H1 (cell line): ENCODE measurements around the gene LPO. TPM values are rescaled to one million over a fixed set of nuclear protein-coding genes. Genes with fewer than 3 reads are reported as not detected.

ENCODE experiments used
- CBX5 ChIP-seq: fragments of 300-800, 300-1000 bp; sonication (generic); IDR thresholded peaks from 2 replicates; pipeline ENCODE4 v1.7.1; 2016; ENCODE audit warnings: antibody characterized with exemption, low read length, low read depth
- SP4 ChIP-seq: IDR thresholded peaks from 2 replicates; pipeline ENCODE4 v1.6.1; 2012; ENCODE audit warnings: low read length, inconsistent platforms
- polyA plus RNA-seq, 7 experiments: library from polyadenylated mRNA; depleted of rRNA in 3 of 7; stranded (reverse) in 5 of 7; unstranded in 2 of 7; fragments of >200 nt in 5 of 7; fragments of 200-250 nt in 2 of 7; gene quantifications; 1 replicate in 5 of 7; 2 replicates in 1 of 7; 4 replicates in 1 of 7; pipeline versions ENCODE4 v1.2.1 to v1.2.3, GENCODE V29; 2011 to 2013; ENCODE audit warnings: missing spikeins in 2 of 7, mixed read lengths in 2 of 7
- total RNA-seq: library from RNA; stranded (reverse); fragmentation: NEBNext Ultra II Directional; extraction: Animal tissue kit (Norgen Biotek cat#: 25700); gene quantifications from 2 replicates; pipeline ENCODE4 v1.2.1, GENCODE V29; 2021

The LPO gene
- total and polyA plus RNA-seq, 2 of the 8 experiments (the other 6 are each of a cell fraction or from before 2014, with no cell fraction given) = 0.38 to 0.52 TPM

DNA sequence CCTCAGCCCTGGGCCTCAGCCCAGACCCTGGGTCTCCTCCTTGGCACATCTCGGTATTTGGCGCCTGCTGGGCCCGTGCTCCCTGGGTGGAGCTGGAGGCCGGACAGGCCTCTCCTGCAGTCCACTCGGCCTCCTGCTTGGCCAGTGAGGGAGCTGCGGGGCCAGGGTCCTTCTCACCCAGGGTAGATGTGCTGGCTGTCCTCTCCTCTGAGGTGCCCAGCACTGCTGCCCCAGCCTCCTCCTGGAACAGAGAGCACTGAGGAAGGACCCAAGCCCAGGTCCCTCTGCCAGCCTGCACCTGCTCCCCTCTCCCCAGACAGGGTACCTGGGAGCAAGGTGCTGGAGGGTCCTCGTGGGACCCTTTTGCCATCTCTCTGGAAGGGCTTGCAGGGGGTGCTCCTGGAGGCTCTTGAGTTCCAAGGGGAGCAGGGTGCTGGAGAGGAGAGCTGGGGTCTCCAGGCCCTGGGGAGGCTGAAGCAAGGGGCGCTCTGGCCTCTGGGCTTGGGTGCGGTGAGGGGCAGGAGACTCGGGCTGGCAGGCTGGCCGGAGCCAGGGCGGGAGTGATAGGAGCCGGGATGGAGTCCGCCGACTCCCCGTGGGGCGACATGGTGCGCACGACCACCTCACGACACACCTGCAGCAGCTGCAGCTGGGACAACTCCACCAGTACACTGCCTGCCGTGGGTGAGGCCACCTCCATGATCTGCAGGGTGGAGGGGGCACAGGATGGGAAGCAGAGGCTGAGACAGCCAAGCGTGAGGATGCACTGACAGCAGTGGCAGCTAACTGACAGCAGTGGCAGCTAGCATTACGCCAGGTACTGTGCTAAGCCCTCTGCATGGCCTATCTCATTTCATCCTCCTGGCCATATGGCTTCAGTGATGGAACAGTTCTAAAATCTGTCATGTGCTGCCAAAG, 72.4 kb downstream of the LPO start (continued):
- TF ChIP-seq CBX5 (no peak), SP4 (no peak)
